Frontal cortex (tissue), 4 donors: ENCODE measurements around the gene BANF1. TPM values are rescaled to one million over a fixed set of nuclear protein-coding genes. Genes with fewer than 3 reads are reported as not detected.
"Not testable (repeated sequence)": the region's sequence is repeated elsewhere in the genome, so short reads cannot be mapped to it uniquely, and the experiment has no call there.

Source experiments
- DNase-seq, 2 donors: peaks; one replicate each; pipeline ENCODE4 v3.0.0; 2012; ENCODE audit warnings: low spot score in 2 of 2
- FAIRE-seq: peaks from 2 replicates; lab custom pipeline; 2012; peaks lifted over from hg19 to GRCh38; lab: Jason Lieb, UNC
- total RNA-seq: library from RNA; depleted of rRNA; stranded (reverse); fragments of >200 nt; gene quantifications from one replicate; pipeline ENCODE4 v1.2.3, GENCODE V29; 2014
- donor health status: control.
- donor health status: control.
- donor health status: control.

Gene BANF1
- total RNA-seq, 1 donor from 2014 or later = 25.3 TPM

DNA sequence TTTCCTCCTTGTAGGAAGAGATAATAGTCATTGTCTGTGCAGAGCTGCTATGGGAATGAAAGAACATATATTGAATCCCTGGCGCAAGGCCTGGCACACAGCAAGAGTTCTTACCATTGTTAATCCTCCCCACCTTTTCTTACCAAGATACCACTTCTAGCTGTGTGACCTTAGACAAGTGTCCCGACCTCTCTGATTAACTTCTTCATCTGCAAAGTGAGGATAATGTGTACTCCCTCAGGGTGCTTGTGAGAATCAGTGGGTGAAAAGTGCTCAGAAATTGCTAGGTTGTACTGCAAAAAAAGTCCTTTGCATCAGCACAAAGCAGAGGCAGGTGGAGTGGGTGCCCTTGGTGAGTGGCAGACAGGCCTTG is 5.8 kb downstream of the BANF1 start:
- DNase-seq (no peak), FAIRE-seq (no peak)

GRCh38 chr11:66008468-66009101 is 6.3 kb downstream of the BANF1 start:
- DNase-seq = no peak
- FAIRE-seq = no peak

GRCh38 chr11:66010036-66010435 is 7.7 kb downstream of the BANF1 start:
- FAIRE-seq, DNase-seq: not testable (repeated sequence)

DNA sequence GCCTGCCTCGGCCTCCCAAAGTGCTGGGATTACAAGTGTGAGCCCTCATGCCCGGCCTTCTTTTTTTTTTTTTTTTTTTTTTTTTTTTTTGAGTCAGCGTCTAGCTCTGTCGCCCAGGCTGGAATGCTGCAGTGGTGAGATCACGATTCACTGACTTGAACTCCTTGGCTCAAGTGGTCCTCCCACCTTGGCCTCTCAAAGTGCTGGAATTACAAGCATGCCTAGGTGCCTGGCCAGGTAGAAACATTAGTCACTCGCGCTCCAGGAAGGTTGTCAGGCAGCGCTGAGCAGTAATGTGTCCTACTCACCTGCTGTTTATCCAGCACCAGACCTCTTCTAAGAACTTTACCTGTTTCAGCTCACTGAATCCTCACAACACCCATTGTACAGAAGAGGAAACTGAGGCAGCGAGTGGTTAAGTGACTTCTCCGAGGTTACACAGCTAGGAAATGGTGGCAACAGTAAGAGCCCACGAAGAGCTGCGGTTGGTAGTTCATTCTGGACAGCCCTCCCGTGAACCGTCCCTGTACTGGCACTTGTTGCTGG is 9.0 kb downstream of the BANF1 start:
- FAIRE-seq (no peak), DNase-seq (no peak)

- DNase-seq = no peak
- no peak for FAIRE-seq
Measured at GRCh38 chr11:66011785-66012303, 9.5 kb downstream of the BANF1 start, which contains the start of gene CST6. Gene CST6 (plus strand): TSS chr11:66012008. CDS start chr11:66012045, 37 bp downstream.

- no peak for DNase-seq
- FAIRE-seq = no peak
Measured at GRCh38 chr11:66012371-66012945, 10.2 kb downstream of the BANF1 start.

GRCh38 chr11:66012946-66013761 is 10.9 kb downstream of the BANF1 start:
- FAIRE-seq = no peak
- no peak for DNase-seq

GRCh38 chr11:66013762-66014100 is 11.4 kb downstream of the BANF1 start:
- DNase-seq = no peak
- FAIRE-seq = no peak

- FAIRE-seq (no peak), DNase-seq (no peak)
Measured at GRCh38 chr11:66014804-66015453, 12.6 kb downstream of the BANF1 start.

DNA sequence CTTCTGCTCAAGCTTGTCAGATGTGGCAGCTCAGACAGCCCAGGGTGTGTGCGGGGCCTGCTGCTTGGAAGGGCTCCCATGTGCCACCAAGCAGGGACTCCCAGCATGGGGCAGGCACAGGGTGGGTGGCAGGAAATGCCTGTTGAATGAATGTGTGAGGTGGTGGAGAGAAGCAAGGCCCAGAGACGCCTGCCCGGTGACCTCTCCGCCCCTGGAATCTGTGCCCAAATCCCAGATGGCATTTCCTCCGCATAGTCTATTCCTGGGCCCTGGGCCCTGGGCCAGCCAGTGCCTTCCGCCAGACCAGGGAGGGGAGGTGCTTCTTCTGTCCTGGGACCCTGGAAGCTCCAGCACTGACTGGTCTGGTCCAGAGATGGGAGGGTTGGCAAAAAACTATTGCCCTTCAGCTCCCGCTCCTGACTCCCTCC is 13.2 kb downstream of the BANF1 start:
- no peak for DNase-seq

DNA sequence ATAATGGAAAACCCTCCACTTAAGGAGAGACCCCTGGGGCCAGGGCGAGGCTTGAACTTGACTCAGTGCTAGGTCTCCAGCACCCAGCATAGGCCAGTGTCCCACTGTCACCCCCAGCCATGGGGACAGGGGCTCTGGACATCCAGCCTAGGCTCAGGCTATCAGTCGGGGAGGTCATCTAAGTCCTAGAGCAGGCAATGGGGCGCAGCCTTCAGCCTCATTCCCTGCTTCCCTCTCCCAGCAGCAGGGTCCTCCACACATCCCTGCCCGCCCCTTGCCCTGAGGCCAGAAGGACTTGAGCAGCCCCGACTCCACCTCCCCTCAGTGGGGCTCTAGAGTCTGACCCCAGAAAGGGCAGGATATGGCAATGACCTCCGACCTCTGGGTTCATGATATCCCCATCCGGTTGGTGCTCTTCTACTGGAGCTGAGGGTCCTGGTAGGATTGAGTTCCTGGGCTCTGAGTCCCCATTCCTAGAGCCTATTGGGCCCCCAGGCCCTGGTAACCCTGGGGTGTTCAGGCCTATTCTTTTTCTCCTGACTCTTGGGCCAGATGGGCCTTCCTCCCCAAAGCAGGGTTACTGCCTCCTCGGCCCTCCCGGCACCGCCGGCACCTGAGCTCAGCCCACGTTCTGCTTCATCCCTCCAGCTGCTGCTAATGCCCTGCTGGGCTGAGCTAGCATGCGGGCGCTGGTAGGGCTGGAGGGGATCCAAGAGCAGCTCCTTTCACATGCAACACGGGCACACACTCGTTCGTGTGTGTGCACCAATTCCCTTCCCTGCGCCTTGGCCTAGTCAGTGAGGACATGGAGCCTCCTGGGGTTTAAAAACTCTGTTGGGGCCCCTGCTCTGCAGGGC is 13.9 kb downstream of the BANF1 start:
- DNase-seq = no peak
- FAIRE-seq = no peak

More for the DNA sequence above, 13.2 kb downstream of the BANF1 start:
- no peak for FAIRE-seq

GRCh38 chr11:66016793-66017177 is 14.5 kb downstream of the BANF1 start:
- DNase-seq (no peak), FAIRE-seq (no peak)

DNA sequence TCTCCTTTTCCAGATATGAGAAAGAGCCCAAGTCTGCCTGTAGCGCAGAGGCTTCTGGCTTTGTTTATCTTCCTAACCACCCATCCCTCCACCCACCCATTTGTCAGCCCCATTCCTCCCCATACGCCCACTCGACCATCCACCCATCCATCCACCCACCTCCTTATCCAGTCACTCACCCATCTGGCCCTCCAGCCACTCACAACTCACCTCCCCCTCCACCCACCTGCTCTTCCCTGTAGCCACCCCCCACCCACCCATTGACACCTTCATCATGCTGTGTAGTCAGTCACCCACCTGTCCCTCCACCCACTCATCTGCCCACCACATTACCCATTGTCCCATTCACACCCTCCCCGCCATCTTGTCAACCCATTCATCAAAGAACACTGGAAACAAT is 15.0 kb downstream of the BANF1 start:
- DNase-seq = no peak
- no peak for FAIRE-seq

- FAIRE-seq (no peak), DNase-seq (no peak)
Measured at GRCh38 chr11:66020212-66020611, 17.9 kb downstream of the BANF1 start.

GRCh38 chr11:66020618-66021357 is 18.5 kb downstream of the BANF1 start:
- DNase-seq (no peak), FAIRE-seq (no peak)

DNA sequence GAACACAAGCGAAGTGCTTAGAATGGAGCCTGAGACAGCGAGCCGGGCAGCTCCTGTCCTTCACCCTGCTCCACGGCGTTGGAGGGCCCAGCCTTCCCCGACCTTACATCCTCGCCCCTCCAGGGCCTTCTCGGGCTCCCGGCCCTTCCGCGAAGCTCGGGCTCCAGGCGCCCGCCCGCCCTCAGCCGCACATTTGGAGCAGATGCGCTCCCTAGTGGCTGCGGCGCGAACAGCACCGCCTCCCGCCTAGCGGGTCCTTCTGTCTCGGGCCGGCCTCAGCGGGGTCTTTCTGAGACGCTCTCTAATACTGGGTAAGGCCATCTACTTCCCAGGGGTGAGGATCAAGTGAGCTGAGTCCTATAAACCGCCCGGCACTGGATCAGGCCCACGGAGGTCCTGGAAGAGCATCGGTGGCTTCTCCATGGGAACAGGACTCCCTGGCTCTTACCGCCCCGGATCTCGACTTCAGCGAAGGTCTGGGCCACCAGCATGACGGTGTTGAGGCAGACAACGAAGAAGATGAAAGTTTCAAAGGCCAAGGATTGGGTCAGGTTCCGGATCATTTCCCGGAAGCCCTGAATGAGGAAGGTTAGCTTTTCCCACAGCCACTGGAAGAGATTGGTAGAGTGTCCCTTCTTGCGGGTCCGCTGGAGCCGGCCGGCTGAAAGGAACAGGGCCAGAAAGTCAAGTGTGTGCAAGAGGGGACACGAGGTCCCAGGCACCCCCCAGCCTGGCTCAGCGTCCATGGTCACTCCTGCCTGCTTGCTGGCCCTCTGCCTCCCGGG is 20.3 kb downstream of the BANF1 start:
- DNase-seq (peak; percentile 71 to 86), FAIRE-seq (no peak)

GRCh38 chr11:66023186-66023440 is 20.8 kb downstream of the BANF1 start:
- not testable (repeated sequence) for DNase-seq, FAIRE-seq

DNA sequence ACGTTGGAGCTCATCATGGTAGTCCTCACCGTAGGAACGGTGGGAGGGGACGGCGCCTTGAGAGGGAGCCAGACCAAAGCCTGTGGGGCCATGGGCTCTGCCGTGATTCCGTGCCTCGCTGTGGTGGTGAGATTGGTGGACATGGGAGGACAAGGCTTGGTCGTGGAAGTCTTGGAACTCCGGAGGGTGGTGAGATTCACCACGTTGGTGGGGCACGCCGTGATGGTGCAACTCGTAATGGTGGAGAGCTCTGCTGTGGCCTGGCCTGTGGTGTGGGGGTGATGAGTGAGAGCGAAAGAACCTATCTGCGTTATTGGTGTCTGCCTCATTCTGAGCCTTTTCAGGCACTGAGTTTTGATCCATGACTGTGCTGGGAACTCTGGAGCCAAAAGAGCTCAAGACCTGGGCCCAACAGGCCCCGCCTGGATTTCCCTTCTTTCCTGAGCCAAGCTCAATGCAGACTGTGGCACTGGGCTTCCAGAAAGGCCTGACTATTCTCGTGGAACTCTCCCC is 23.8 kb downstream of the BANF1 start, which contains the start of gene CATSPER1:
Gene CATSPER1 (minus strand): TSS at position 463 of the 513 bp plus-strand sequence. CDS start 100 bp downstream, at position 363.
- DNase-seq (no peak), FAIRE-seq (no peak)
